Ramos (cell line): Measurements from ENCODE around the gene PDE8B.
"Not testable (repeated sequence)": the region's sequence is repeated elsewhere in the genome, so short reads cannot be mapped to it uniquely, and the experiment has no call there.

Source experiments
- in situ Hi-C: fragments of 300-500 bp; cut with MboI; formaldehyde crosslinking; loops from one replicate; pipeline ENCODE4 v1.14.3; 2022; ENCODE audit warnings: low sequenced_read_pairs; ENCODE audit not compliant: unreplicated experiment

The PDE8B gene

GRCh38 chr5:77355080-77355479 is 144.6 kb downstream of the PDE8B start:
- in situ Hi-C loops = no loop called here

GRCh38 chr5:77355751-77356150 is 145.3 kb downstream of the PDE8B start:
- in situ Hi-C loops = no loop called here

GRCh38 chr5:77356740-77357139 is 146.3 kb downstream of the PDE8B start:
- in situ Hi-C loops = no loop called here

GRCh38 chr5:77358255-77359205 is 148.1 kb downstream of the PDE8B start:
- in situ Hi-C loops = no loop called here

GRCh38 chr5:77359231-77359630 is 148.8 kb downstream of the PDE8B start:
- in situ Hi-C loops = no loop called here

- in situ Hi-C loops = no loop called here
Observed at GRCh38 chr5:77360381-77360780, 149.9 kb downstream of the PDE8B start.

- in situ Hi-C loops = no loop called here
Observed at GRCh38 chr5:77360973-77361372, 150.5 kb downstream of the PDE8B start.

- in situ Hi-C loops = no loop called here
Observed at GRCh38 chr5:77366717-77367500, 156.4 kb downstream of the PDE8B start.

GRCh38 chr5:77367741-77368140 is 157.3 kb downstream of the PDE8B start:
- in situ Hi-C loops = no loop called here

GRCh38 chr5:77368367-77368766 is 157.9 kb downstream of the PDE8B start:
- in situ Hi-C loops = no loop called here

GRCh38 chr5:77369566-77369965 is 159.1 kb downstream of the PDE8B start:
- in situ Hi-C loops = no loop called here

- in situ Hi-C loops = no loop called here
Observed at GRCh38 chr5:77374686-77375085, 164.2 kb downstream of the PDE8B start.

- in situ Hi-C loops = no loop called here
Observed at GRCh38 chr5:77376609-77377300, 166.3 kb downstream of the PDE8B start.

GRCh38 chr5:77379558-77380061 is 169.1 kb downstream of the PDE8B start:
- in situ Hi-C loops = no loop called here

- in situ Hi-C loops = no loop called here
Observed at GRCh38 chr5:77380636-77381035, 170.2 kb downstream of the PDE8B start.

- in situ Hi-C loops = not testable (repeated sequence)
Observed at GRCh38 chr5:77383336-77383735, 172.9 kb downstream of the PDE8B start.

GRCh38 chr5:77386340-77386739 is 175.9 kb downstream of the PDE8B start:
- in situ Hi-C loops = not testable (repeated sequence)

- in situ Hi-C loops = no loop called here
Observed at GRCh38 chr5:77389746-77390145, 179.3 kb downstream of the PDE8B start.

GRCh38 chr5:77390221-77390620 is 179.7 kb downstream of the PDE8B start:
- in situ Hi-C loops = no loop called here

- in situ Hi-C loops = no loop called here
Observed at GRCh38 chr5:77390795-77391194, 180.3 kb downstream of the PDE8B start.
